ENCODE measurements around the gene RNF187.

GRCh38 chr1:228493141-228494043 lies 6.2 kb downstream of the RNF187 start:
- TF ChIP-seq CTCF (conservative IDR thresholded peaks at IDR 0.05; ENCODE audit: low read depth, low read length) (no peak), EZH2 (IDR thresholded peaks at IDR 0.05; ENCODE audit: low read length, unreplicated experiment) (no peak)

All from PC-3 (cell line).